GM18498 (cell line): ENCODE measurements around the gene ABI1.

Experiments
- ATAC-seq: cut with Tn5 transposase; IDR thresholded peaks from one replicate; pipeline ENCODE4 v1.9.1; 2021; ENCODE audit warnings: mild to moderate bottlenecking, moderate library complexity; ENCODE audit not compliant: unreplicated experiment

ABI1 gene

DNA sequence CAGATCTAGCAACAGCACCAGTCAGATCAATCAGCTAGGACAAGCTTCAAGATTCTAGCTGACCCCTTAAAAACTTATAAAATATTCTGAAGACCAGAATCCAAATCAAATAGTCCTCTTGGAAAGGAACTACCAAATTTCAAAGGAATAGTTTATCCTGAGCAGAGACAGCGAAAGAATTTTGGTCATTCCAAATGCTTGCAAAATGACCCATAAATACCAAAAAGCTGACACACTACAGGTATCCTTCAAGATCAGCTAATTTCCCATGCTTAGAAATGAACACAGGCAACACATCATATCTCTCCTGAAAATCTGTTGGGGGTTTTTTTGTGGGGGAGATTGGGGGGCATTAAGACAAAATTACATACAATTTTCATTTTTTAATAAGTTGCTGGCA is 84.5 kb downstream of the ABI1 start:
- ATAC-seq: no peak

DNA sequence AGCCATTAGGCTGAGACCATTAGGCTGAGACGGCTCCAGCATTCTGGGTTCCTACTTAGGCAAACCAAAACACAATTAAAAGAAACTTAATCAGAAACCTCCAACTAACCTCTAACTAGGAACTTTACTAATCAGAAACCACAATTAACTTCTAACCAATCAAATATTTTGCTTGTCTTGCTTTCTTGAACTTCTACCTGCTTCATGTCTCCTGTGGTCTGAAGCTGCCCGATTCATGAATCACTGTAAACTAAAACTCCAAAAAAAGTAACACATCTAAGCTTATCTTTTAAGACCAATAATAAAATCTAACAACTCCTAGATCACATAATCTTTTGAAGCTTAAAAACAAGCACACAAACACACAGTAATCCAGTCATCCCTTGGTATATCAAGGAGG is 87.1 kb downstream of the ABI1 start:
- ATAC-seq: no peak

DNA sequence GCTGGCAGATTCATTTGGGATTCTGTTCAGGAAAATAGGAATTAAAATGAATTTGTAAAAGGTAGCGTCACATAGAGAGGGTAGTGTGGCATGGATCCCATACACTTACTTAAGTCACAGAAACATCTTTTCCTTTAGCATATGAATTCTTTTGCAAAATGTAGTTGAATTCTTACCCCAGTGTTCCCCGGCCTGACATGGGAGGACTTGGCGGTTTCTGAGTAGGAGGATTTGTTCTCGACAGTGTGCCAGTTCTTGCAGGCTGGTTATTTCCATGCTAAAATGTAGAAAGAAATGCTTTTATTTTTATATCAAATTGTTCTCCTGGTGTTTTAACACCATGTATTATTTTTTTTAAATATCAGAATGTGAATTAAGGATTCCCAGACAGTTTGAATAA is 90.7 kb downstream of the ABI1 start:
- ATAC-seq: no peak

DNA sequence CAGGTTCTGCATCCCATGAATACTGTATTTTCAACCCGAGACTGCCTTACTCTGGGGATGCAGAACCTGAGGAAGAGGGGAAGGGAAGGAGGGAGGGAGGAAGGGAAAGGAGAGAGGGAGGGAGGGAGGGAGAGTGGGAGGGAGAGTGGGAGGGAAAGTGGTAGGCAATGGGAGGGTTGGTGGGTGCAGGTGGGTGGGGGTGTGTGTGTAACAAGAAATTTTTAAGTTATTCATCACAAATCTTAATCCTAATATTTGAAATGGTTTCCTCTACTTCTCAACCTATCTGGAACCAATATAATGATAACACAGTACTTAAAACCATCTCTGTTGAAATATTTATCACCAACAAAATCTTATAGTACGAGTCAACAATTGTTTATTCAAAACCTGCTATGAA is 95.2 kb downstream of the ABI1 start:
- ATAC-seq: no peak

DNA sequence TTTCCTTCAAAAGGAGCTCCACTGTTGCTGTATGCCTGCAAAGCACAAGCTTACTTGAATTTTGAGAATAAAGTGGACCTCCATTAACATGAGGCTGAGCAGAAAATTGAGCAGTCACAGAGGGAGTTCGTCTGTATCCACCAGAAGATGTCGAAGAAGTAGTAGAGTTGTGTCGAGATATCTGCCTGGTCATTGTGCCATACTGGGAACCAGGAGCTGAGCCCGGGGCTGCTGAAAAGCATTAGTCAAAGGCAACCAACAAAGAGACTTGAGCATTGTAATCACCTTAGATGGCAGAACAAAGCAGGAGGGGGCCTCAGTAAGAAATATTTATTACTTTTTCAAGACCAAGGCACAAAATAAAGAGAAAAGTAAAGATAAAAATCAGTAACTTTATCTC is 101.8 kb downstream of the ABI1 start:
- ATAC-seq: no peak

DNA sequence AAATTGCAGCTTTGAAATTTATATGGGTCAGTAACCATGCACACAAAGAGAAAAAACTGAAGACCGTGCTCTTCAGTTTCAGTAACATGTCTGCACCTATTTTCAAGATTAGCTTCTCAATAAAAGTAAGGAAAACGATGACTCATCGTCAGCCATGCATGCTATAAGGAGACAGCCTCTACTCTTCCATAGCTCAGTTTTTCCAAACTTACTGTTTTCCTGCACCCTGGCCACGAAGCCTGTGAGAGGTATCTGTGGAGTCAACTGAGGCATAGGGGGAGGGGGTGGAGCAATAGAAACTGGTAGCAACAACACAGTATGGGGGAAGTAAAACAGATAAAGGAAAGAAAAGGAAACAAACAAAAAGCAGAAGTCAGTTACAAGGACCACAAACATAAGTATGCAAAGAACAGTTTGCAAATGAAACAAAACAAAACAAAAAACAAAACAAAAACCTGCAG is 105.3 kb downstream of the ABI1 start:
- peak; percentile 96 for ATAC-seq

DNA sequence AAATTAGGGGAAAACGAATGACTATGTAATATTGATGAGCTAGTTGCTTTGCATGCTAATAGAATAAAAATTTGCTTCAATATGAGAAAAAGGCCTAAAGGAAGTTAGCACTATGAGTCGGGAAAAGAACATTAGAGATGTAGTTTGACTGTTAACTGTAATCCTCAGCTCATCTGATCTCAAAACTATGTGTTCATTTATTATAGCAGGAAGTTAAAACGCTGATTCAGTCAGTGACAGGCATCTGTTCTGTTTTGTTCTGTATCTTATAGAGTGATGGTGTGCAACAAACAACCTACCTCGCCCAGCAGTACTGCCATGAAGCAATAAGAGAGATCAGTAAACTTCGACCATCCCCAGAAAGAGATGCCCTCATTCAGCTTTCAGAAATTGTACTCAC is 114.7 kb downstream of the ABI1 start:
- no peak for ATAC-seq

DNA sequence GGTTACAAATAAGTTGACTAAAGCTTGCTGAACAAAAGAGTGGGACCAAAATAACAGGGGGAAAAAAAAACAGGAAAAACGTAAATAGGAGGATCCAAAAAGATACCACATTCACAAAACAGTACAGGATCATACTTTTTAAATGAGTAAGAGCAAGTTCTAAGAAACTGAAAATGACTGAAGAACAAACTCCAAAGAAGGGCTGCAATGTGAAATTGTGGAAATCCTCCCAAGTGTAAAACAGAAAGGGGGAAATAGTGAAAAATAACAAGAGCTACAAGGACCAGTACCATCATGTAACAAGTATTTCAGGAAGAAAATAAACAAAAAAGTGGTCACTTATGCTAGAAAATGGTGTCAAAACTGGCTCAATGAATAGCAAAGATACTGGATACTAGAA is 116.9 kb downstream of the ABI1 start:
- ATAC-seq: no peak

DNA sequence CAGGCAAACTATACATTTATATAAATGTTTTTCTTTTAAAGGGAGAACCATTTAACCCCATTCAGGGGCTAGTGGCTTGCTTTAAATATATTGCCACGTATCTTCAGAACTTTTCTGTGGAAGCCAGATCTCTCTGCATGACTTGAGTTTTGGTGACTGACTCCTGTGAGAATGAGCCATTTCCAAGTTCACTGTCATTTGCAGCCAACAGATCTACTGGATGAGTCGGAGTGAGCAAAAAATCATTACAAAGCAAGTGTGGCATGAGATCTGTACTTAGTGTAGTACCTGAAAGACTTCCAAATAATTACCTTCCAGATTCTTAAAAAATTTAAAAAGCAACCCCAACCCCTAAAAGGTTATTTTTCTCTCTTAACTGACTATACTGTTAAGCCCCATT is 117.7 kb downstream of the ABI1 start:
- ATAC-seq: no peak

DNA sequence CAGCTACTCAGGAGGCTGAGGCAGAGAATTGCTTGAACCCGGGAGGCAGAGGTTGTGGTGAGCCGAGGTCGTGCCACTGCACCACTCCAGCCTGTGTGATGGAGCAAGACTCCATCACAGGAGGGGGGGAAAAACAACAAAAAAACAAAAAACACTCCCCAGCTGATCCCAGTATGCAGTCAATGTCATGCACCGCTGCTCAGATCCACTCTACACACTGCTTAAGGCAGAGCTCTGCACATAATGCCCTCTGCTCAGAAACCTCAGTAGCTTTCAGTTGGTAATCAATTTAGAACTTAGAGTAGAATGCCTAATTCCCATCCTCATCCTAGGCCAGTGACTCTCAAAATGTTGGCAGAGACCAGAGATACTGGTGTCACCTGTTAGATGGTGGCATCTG is 119.4 kb downstream of the ABI1 start:
- no peak for ATAC-seq

DNA sequence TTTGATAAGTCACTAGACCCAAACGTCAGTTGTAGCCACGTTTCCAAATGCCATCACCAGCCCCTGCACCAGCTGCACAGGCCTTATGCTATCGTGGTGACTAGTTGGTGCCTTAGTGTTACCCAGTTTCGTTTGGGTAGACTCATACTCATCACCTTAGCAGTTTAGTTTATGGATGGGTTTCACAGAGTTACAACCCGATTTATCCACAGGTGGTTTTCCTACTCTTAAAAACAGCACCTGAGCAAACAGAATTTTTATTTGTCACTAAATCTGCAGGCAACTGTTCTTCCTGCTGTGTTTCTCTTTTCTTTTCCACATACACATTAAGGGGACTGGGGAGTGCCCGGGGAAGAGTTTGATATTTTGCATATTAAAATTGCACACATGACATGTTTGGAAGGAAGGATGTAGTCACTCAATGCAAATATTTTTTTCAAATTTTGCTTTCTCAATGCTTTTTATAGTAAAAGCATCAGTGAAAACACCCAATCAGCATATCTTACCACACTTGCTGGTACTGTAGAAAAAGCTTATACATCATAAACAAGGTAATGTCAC is 121.6 kb downstream of the ABI1 start:
- ATAC-seq: peak; percentile 47

DNA sequence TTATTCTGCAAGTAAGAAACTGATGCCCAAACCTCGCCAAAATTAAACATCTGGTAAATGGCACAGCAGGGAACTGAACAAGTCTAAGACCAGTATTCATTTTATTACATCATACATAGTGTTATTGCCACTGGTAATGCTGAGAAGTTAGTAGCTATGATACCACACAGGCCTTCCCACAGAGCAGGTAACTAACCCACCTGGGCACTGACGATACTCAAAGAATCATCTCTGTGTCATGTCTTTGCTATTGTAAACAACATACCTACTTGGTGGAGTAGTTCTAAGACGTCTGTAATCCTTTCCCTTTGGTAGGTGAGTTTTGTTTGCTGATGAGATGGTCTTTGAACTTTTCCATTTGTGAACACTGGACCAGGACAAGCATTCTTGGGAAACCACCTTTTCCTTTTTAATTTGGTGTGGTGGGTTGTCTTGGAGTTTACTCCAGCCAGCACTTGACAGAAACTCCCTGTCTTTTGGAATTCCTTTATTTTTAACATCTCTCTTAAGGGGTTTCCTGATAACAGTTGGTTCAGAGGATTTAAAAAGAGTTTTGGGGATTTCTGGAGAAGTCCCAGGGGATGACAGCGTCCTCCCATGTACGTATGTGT is 122.4 kb downstream of the ABI1 start:
- ATAC-seq: no peak

DNA sequence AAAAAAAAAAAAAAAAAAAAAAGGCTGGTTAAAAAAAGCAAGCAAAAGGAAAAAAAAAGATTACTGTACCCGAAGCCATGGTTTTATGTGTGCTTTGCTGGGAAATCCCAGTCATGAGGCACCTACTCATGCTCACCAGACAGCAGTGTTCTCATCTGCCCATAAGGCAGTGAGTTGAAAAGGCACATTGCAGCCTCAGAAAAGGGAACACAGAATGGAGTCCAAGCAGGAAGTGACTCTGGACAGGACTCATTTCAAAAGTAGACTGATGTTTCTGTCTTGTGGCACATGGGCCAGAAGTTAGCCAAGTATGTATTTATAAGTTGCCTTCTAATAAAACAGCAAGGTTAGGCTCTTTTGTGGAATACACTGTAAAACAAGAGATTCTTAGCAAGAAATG is 123.0 kb downstream of the ABI1 start:
- ATAC-seq: peak; percentile 77

DNA sequence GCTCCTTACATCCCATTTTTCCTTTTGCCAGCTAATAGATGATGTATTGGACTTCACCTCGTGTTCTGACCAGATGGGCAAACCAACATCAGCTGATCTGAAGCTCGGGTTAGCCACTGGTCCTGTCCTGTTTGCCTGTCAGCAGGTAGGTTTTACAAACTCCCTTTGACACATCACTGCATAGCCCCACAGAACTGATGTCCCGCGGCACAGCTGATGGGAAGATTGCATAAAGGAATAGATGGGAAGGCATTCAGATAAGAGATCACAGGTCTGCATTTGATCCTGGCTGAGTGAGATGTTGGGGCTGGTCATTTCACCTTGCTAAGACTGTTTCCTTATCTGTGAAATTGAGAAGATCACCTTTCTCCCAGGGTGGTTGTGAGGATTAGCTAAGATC is 125.3 kb downstream of the ABI1 start:
- no peak for ATAC-seq

DNA sequence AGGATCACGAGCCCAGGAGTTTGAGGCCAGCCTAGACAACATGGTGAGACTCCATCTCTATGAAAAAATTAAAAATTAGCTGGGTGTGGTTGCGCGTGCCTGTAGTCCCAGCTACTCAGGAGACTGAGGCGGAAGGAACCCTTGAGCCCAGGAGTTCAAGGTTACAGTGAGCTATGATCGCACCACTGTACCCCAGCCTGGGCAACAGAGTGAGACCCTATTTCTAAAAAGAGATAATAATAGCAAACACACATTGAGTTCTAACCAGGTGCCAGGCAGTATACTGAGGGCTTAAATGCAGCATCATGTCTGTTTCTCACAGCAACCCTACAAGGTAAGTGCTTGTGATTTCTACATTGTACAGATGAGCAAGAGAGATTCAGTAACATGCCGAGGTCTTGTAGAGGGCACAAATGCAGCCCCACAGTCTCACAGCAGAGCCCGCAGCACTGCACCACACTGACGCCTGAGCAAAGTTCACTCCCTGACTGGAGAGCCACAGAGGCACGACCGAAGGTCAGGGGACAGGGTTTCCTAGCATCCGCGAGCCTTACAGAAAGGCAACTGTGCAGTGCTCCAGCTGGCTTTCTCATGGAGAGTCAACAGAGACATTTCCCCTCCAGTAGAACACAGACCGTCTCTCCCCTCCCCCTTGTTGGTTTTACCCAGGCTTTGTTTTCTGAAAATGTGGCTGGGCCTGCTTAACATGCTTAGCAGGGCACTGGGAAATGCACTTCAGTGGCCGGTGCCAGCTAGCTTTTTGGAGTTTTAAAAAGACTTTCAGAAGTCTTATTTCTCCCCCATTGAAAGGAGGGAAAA is 126.8 kb downstream of the ABI1 start:
- no peak for ATAC-seq

DNA sequence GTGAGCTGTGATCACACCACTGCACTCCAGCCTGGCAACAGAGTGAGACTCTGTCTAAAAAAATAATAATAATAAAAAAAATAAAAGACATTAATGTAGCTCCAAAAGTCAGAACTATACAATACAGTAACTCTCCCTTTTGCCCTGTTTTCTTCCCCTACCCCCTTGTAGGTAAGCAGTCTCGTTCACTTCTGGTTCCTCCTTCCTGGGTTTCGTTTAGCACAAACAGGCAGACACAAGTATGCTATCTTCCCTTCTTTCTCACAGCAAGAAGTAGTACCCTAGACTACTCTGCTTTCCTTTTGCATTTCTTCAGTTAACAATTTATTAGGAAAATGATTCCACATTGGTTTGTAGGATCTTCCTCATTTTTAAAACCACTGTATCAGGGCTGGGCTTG is 130.2 kb downstream of the ABI1 start:
- no peak for ATAC-seq

DNA sequence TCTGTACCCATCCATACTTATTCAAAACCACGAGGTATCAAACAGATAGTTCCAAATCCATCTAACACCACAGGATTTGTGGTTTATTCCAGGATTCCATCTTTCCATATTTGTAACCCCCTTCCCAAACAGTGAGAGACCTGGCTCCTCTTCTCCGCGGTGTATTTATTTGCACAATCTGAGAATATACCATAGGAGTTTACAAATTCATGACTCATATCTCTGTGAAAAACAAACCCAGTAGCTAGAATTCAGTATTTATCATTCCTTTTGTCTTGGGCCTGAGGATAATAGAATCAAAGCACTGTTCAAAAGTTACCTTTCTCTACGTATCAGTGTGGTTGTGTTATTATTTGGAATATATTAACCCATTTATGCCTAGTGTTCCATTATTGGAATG is 131.4 kb downstream of the ABI1 start:
- no peak for ATAC-seq

DNA sequence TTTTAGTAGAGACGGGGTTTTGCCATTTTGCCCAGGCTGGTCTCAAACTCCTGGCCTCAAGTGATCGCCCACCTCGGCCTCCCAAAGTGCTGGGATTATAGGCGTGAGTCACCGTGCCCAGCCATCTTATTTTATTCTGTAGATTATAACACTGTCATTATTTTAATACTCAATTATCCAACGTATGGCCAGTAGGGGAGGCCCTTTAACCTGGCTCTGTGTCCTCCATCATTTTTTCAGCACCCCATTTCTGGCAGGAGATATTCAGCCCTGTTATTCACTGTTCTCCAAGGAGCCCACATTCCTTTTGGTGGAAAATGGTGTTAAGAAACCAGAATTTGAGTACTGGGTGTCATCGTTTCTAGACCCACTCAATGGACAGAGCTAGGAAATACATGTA is 131.8 kb downstream of the ABI1 start:
- ATAC-seq: no peak

DNA sequence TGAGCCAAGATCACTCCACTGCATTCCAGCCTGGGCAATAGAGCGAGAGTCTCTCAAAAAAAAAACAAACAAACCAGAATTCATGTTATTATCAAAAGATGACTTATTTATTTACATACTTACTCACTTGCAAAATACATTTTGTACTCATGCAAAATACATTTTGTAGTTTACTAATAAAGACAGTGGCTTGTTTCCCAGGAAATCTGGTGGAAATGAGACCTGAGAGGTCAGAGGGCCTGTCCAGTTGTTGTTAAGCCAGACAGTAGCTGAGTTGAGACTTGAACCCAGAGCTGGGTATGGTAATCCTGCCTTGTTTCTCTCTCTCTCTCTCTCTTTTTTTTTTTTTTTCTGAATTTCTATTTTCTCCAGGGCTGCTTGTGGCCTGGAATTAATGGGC is 133.8 kb downstream of the ABI1 start:
- ATAC-seq: no peak

DNA sequence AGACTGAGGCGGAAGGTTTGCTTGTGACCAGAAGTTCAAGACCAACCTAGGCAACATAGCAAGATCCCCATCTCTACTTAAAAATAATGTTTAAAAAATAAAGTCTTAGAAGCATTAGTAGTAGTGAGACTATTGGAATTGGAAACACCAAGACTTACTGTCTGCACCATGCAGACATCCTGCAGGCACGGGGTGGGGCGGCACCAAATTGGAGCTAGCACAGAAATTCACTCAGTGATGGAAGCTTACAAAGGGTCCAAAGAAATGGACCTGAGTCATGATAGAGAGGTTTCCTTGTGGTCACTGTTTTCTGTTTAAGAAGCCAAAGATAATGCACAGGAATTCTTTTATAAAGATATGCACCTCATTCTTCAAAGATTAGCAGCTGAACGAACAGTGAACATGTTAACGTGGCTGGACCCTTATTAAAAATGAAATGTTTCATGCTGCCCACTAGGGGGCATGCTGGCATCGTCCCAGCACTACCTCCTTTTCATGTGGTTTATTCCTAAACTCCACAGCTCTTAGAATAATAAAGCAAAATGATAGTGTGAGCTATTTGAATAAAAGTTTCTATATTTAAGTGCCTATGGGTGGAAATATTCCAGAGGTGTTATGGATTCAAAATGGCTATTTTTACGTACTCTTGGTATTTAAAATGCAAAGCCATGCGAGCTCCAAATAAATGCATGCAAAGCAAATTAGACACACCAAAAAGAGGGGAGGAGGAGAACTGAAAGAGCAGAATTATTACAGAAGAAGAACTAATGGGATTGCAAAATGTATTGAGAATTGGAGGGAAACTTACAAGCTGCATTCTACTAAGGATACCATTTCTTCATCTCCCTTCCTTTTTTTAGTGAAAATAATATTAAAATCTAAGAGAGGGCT is 134.7 kb downstream of the ABI1 start:
- ATAC-seq: no peak

DNA sequence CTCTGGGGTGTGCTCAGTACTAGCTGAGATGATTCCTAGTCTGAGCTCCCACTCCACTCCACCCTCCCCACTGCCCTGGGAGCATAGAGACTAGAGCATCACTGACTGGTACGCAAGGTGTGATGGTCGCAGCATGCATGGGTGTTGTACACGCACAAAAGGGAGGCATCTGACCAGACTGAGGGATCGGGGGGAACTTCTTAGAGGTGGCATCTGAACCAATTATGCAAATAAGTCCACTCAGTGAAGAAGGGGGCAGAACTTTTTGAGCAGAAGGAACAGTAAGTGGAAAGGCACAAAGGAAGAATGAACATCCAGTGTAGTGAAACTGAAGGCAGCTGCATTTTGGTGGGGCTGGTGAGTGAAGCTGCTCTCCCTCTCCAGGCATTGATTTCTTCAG is 137.7 kb downstream of the ABI1 start:
- ATAC-seq: no peak
